IPS-11a (cell line): ENCODE measurements around the gene MBLAC1.
"Not testable (repeated sequence)": the region's sequence is repeated elsewhere in the genome, so short reads cannot be mapped to it uniquely, and the experiment has no call there.

Experiments used
- H3K4me3 ChIP-seq: one replicate; pipeline ENCODE4 v1.5.1; 2013; ENCODE audit warnings: low read depth, low read length, control low read depth

The MBLAC1 gene

GRCh38 chr7:100120733-100121036, 6.1 kb upstream of the MBLAC1 start:
- no peak overlapping the region for H3K4me3 ChIP-seq

DNA sequence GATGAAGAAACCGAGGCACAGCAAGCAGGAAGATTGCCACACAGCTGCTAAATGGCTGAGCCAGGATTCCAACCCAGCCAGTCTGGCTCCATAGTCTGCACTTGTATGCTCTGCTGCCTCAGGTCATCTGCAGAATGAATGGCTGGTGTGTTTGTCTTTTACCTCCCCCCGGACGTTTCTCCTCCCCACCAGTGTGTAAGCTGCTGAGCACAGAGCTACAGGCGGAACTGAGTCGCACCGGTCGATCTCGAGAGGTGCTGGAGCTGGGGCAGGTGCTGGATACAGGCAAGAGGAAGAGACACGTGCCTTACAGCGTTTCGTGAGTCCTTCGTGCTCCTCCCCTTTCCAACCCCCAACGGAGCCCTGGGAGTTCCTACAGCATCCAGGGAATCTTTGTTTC, 4.7 kb upstream of the MBLAC1 start:
- no peak overlapping the region for H3K4me3 ChIP-seq

DNA sequence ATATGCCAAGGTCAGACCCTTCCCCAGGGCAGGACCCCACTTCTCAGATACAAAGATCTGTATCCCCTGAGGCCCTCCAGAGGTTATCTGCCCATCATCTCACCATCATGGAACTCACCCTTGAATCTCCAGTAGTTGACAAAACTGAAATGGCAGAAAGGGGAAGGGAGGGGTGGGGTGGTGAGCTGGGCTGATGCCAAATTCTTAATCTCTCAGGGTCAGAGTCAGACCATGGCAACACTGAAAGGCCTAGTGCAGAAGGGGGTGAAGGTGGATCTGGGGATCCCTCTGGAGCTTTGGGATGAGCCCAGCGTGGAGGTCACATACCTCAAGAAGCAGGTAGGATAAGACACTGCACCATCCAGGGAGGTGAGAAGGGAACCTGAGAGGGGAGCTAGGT, 4.2 kb upstream of the MBLAC1 start:
- no peak overlapping the region for H3K4me3 ChIP-seq

- H3K4me3 ChIP-seq: no peak overlapping the region
These were observed 2.2 kb upstream of the MBLAC1 start for GRCh38 chr7:100124301-100125230.

GRCh38 chr7:100126239-100126930, 382 bp upstream of the MBLAC1 start:
- peak overlapping the region; percentile 88 for H3K4me3 ChIP-seq

DNA sequence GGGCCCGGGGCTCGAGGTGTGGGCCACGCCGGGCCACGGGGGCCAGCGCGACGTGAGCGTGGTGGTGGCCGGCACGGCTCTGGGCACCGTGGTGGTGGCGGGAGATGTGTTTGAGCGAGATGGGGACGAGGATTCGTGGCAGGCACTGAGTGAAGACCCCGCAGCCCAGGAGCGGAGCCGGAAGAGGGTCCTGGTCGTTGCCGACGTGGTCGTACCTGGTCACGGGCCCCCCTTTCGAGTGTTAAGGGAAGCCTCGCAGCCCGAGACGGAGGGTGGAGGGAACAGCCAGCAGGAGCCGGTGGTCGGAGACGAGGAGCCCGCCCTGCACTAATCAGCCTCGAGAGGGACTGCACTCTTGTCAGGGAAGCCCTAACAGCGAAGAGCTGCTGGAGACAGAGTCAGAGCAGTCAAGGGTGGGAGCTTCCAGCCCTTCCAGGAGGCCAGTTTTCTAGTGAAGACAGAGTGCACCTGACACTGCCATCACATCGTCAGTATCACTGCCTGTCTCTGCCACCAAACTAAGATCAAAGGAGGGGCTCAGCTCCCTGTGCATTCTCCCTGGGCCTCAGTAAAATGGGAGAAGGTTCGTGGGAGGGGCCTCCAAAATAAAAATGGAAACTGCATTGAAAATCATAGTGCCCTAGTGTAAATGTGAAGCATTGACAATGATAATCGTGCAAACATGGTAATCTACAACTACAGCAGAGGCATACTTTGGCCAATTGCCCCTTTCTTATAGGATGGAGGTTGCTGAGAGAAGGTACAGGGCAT, 1.3 kb downstream of the MBLAC1 start:
- peak overlapping the region; percentile 88 for H3K4me3 ChIP-seq

- H3K4me3 ChIP-seq: no peak overlapping the region
These were observed 1.8 kb downstream of the MBLAC1 start for GRCh38 chr7:100128637-100128963.

DNA sequence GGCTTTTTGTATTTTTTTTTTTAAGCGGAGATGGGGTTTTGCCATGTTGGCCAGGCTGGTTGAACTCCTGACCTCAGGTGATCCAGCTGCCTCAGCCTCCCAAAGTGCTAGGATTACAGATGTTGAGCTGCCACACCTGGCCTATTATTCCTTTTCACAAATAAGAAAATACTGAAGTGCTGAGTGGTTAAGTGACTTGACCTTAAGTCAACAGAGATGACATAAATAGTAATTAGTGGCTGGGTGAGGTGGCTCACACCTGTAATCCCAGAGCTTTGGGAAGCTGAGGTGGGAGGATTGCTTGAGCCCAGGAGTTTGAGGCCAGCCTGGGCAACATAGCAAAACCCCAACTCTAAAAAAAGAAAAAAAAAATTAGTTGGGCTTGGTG, 3.4 kb downstream of the MBLAC1 start:
- not testable (repeated sequence) for H3K4me3 ChIP-seq

DNA sequence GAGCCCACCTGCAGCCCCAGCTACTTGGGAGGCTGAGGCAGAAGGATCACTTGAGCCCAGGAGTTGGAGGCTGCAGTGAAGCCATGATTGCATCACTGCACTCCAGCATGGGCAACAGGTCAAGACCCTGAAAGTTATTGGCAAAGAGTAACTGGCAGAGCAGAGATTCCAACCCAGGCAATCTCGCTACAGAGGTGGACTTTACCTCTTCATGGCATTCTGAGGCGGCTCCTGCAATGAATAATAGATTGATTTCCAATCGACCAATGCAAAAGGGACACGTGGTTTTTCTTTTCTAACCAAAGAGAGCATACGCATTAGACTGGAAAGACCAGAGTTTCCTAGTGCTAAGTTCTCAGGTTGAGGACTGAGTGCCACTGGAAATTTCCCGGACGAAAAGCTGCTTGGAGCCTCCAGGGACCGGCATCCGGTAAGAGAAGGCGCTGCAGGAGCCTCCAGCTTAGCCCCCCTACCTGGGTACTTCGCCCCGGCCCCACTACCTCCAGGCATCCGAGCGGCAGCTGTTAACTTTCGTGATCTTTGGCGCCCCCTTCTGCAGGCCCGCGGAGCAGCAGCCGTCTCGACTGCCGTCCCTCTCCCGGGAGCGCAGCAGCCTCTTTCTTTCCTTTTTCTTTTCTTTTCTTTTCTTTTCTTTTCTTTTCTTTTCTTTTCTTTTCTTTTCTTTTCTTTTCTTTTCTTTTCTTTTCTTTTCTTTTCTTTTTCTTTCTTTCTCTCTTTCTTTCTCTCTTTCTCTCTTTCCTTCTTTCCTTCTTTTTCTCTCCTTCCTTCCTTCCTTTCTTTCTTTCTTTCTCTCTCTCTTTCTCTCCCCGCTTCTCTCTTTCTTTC, 4.1 kb downstream of the MBLAC1 start:
- H3K4me3 ChIP-seq: no peak overlapping the region

DNA sequence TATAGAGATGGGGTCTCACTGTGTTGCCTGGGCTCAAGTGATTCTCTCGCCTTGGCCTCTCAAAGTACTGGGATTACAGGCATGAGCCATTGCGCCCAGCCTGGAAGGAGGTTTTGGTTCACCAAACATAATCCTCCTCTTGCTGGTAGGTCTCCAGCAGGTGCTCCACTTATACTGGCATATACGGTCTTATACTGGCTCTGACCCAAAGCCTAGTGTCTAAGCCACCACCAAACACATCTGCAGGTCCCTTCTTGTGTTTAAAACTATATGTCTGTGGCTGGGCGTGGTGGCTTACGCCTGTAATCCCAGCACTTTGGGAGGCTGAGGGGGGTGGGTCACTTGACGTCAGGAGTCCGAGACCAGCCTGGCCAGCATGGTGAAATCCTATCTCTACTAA, 5.4 kb downstream of the MBLAC1 start:
- H3K4me3 ChIP-seq: no peak overlapping the region

DNA sequence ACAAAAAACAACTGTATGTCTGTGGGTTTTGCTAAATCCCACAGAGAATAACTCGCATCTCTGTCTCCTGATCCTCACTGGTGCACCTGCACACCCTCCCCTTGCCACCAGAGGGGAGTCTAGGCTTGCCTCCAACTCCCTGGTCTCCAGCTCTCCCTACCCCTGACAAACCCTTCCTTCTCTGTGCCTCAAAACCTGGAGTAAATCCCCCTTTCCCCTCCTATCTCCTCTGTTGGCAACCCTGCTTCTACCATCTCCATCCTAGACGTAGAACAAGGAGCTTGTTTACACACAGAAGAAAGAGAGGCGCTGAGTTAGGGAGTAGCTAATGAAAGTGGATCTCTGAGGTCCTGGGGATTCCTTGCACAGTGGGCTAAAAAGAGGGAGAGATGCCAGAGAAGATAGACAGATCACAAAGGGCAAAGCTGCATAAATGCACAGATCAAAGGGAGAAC, 6.0 kb downstream of the MBLAC1 start:
- H3K4me3 ChIP-seq: no peak overlapping the region

GRCh38 chr7:100137851-100138760, 11.3 kb downstream of the MBLAC1 start:
- H3K4me3 ChIP-seq: no peak overlapping the region

GRCh38 chr7:100141555-100141949, 14.8 kb downstream of the MBLAC1 start:
- no peak overlapping the region for H3K4me3 ChIP-seq

- no peak overlapping the region for H3K4me3 ChIP-seq
These were observed 15.7 kb downstream of the MBLAC1 start for GRCh38 chr7:100142461-100142860.

DNA sequence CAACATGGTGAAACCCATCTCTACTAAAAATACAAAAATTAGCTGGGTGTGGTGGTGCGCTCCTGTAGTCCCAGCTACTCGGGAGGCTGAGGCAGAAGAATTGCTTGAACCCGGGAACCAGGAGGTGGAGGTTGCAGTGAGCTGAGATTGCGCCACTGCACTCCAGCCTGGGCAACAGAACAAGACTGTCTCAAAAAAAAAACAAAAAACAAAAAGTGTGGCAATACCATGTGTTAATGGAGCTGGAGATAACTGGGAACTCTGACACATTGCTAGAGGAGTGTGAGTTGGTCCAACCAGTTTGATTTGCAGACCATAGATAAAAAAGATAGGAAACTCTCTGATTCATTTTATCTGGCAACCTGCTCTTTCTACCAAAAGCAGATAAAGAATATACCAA, 19.6 kb downstream of the MBLAC1 start:
- H3K4me3 ChIP-seq: not testable (repeated sequence)

GRCh38 chr7:100147278-100147677, 20.5 kb downstream of the MBLAC1 start:
- no peak overlapping the region for H3K4me3 ChIP-seq

GRCh38 chr7:100148225-100148558, 21.4 kb downstream of the MBLAC1 start:
- H3K4me3 ChIP-seq: no peak overlapping the region

GRCh38 chr7:100148559-100149328, 22.0 kb downstream of the MBLAC1 start, which contains the start of gene LAMTOR4:
TSS of gene LAMTOR4 (plus strand) at chr7:100148918. CDS start at chr7:100148973, 55 bp downstream.
- peak within 1 kb of the TSS; percentile 81 for H3K4me3 ChIP-seq

GRCh38 chr7:100152404-100152803, 25.6 kb downstream of the MBLAC1 start:
- H3K4me3 ChIP-seq: no peak overlapping the region
